IPS DF 6.9 (cell line): ENCODE data around the gene C3orf22.

Experiments
- DNase-seq: peaks from one replicate; pipeline ENCODE4 v3.0.0-alpha.2; 2013; ENCODE audit warnings: low read depth, low spot score
- H3K27ac ChIP-seq: one replicate; pipeline ENCODE4 v1.5.1; 2013; ENCODE audit warnings: low read length, control low read depth
- H3K27me3 ChIP-seq: 2 replicates; pipeline ENCODE4 v1.6.1; 2013; ENCODE audit warnings: mild to moderate bottlenecking, low read length; ENCODE audit not compliant: control insufficient read depth, insufficient read depth
- H3K36me3 ChIP-seq: 2 replicates; pipeline ENCODE4 v1.6.1; 2013; ENCODE audit warnings: low read length; ENCODE audit not compliant: control insufficient read depth, insufficient read depth
- H3K4me1 ChIP-seq: 2 replicates; pipeline ENCODE4 v1.6.1; 2013; ENCODE audit warnings: low read length; ENCODE audit not compliant: control insufficient read depth, insufficient read depth
- H3K4me3 ChIP-seq: 2 replicates; pipeline ENCODE4 v1.5.1; 2013; ENCODE audit warnings: mild to moderate bottlenecking, low read length
- H3K9me3 ChIP-seq: 2 replicates; pipeline ENCODE4 v1.6.1; 2013; ENCODE audit warnings: low read length, inconsistent platforms; ENCODE audit not compliant: control insufficient read depth, insufficient read depth
- WGBS: extraction: QIAGEN DNeasy Blood & Tissue Kit; methylation state at CpG from one replicate; pipeline ENCODE4 v1.1.7; 2013; ENCODE audit warnings: mixed read lengths, missing lambda C conversion rate; ENCODE audit not compliant: insufficient read length, insufficient coverage; 5-methylcytosine and 5-hydroxymethylcytosine counted together

The C3orf22 gene

DNA sequence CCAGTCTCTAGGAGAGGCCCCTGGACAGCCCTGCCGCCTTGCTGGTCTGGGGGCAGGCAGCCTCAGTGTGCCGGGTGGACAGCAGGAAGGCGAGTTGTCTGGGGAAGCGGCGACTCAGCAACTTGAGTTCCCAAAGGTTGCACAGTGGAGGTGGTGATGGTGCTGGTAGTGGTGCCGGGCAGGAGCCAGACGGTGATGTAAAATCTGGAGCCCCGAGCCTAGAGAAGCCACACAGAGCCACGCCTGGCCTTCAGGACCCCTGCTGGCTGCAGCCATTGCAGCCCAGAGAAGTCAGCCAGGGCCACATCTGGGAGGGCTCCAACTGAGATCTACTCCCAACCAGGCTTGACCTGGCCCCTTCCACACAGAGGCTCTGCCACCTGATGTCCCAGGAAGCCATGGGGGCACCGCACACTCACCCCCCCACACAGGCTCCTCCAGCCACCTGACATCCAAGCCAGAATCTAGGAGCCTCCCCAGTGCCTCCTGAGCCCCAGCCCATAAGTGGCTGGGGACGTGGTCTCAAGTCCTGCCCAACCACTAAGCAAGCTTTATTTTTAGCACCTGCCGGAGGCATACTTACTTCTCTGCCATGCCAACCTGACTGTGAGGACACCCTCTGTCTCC, 8.8 kb downstream of the C3orf22 start:
- no peak for DNase-seq
- no peak overlapping the region for H3K4me3 ChIP-seq
- no peak overlapping the region for H3K27ac ChIP-seq
- H3K27me3 ChIP-seq = no peaks in the 10 kb centered on the region
- peaks cover 7% of the 10 kb centered on the region for H3K4me1 ChIP-seq
- WGBS = no CpG with 5 or more reads among the region's 12 CpGs
- H3K9me3 ChIP-seq = no peaks in the 10 kb centered on the region
- no peaks in the 10 kb centered on the region for H3K36me3 ChIP-seq

DNA sequence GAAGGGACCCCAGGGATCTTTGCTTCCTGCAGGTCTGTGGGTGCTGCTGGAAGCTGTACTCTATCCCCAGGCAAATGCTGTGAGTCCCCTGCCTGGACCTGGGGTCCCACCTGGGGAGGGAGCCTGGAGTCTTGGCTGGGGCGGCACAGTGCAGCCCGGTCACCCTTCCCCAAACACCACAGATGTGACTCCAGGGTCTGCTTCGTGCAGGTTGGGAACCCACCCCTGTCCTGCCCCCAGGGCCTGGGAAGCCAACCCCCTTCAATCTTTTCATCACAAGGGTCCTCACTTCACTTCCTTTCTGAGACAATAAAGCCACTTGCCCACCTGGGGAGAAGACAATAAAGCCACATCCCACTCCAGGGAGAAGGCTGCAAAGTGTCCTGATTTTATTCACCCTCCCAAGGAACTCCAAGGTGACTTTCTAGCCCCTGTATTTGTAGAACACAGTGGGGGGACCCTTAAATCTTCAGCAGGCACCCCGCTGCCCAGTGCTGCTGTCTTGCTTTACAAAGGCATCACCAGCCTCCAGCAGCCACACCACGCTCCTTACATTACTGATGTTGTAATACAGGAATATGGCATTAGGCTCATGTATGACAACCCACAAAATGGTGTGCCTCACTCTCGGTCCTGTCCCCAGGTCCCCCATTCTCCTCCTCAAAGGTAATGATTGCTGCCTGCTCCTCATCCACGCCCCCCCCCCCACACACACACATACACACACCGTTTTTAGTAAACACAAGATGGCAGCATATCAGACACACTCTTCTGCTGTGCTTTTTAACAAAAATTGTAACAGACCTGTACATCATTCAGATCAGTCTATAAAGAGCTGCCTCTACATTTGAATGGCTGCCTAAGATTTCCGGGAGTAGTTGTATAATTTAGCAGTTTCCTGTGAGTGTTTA, 9.9 kb downstream of the C3orf22 start:
- H3K27me3 ChIP-seq = no peaks in the 10 kb centered on the region
- no peak overlapping the region for H3K4me3 ChIP-seq
- WGBS = no CpG with 5 or more reads among the region's 9 CpGs
- H3K27ac ChIP-seq = no peak overlapping the region
- no peaks in the 10 kb centered on the region for H3K9me3 ChIP-seq
- H3K4me1 ChIP-seq = peaks cover 7% of the 10 kb centered on the region
- no peak for DNase-seq
- H3K36me3 ChIP-seq = no peaks in the 10 kb centered on the region

DNA sequence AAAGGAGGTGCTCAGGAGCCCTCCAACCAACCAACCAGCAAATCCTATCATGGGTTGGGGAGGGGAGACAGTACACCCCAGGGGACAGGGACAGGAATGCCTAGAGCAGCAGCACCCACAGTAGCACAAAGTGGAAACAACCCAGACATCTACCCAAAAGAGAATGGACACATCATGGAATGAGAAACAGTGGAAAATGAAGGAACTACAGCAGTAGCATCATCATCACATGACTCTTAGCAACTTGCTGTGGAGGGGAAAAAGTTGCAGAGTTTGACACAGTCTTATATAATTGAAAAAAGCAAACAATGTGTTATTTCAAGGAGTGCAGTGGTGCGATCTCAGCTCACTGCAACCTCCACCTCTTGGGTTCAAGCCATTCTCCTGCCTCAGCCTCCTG, 11.0 kb downstream of the C3orf22 start:
- no peak for DNase-seq
- Histone ChIP-seq H3K27me3 (no peaks in the 10 kb centered on the region), H3K36me3 (no peaks in the 10 kb centered on the region), H3K4me1 (peaks cover 7% of the 10 kb centered on the region), H3K27ac (no peak overlapping the region), H3K4me3 (no peak overlapping the region), H3K9me3 (no peaks in the 10 kb centered on the region)
- no CpG with 5 or more reads among the region's 1 CpG for WGBS

DNA sequence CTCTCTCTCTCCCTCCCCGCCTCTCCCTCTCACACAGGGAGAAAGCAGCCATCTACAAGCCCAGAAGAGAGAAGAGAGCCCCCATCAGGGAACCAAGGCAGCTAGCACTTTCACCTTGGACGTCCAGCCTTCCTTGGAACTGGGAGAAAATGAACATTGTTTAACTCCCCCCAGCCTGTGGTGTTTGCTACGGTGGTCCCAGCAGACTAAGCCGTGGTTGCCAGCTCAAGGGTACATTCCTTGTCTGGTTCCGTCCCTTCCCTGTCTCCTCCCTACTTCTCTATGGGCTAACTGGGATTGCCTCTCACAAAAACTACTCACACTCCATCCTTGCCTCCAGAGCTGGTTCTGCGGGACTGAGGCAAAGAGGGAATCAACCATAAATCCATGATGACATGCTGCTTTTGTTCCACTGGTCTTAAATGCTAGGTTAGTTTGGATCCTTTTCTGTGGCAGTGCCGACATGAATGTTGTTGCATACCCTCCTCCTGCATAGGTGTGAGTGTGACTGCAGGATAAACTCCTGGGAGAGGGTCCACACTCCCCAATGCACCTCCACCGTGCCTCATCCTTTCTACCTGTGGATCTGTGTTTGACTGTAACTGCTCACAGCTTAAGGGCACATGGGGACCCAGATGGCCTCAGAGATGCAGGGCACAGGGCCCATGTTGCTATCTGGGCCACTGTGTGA, 12.0 kb downstream of the C3orf22 start:
- no CpG with 5 or more reads among the region's 8 CpGs for WGBS
- H3K4me1 ChIP-seq = peaks cover 7% of the 10 kb centered on the region
- no peak overlapping the region for H3K4me3 ChIP-seq
- no peaks in the 10 kb centered on the region for H3K9me3 ChIP-seq
- H3K27me3 ChIP-seq = no peaks in the 10 kb centered on the region
- DNase-seq = no peak
- H3K27ac ChIP-seq = no peak overlapping the region
- H3K36me3 ChIP-seq = no peaks in the 10 kb centered on the region; the same call in 1 of the 2 replicates

DNA sequence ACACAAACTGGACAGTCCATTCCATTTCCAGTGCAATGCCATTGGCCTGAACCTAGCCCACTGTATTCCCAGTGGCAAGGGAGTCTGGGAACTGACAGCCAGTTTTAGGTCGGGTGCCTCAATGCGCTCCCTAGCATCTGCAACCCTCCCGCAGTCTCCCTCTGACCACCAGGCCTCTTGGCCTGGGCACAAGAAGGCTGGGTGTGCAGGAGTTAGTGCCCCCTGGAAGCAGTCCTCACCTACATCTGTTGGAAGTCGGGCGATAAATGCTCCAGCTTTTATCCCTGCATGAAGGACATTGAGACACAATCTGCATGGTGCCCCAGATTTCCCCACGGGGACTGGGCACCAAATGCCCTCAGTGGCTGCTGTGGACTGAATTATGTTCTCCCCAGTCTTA, 12.7 kb downstream of the C3orf22 start:
- peaks cover 7% of the 10 kb centered on the region for H3K4me1 ChIP-seq
- no peaks in the 10 kb centered on the region; the same call in 1 of the 2 replicates for H3K36me3 ChIP-seq
- H3K9me3 ChIP-seq = no peaks in the 10 kb centered on the region
- H3K27ac ChIP-seq = no peak overlapping the region
- WGBS = no CpG with 5 or more reads among the region's 6 CpGs
- no peak overlapping the region for H3K4me3 ChIP-seq
- H3K27me3 ChIP-seq = no peaks in the 10 kb centered on the region
- DNase-seq = no peak

DNA sequence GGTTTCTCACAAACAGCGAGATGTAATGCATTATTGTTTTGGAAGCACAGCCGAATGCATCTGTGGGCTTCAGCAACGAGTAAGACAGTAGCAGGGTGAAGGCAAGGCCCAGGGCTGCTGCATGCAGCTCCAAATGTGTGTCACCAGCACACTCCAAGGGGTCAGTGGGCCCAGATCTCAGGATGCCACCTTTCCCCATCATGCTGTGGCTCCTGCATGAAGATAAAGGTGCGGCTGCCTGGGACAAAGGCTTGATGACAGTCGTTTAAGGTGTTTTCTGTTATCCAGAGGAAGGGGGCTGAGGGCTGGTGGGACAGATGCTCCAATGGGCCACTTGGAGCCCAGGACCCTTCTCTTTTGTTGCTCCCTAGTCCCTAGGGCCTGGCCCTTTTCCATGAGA, 13.2 kb downstream of the C3orf22 start:
- Histone ChIP-seq H3K9me3 (no peaks in the 10 kb centered on the region), H3K4me1 (peaks cover 7% of the 10 kb centered on the region), H3K27ac (no peak overlapping the region), H3K36me3 (no peaks in the 10 kb centered on the region; the same call in 1 of the 2 replicates), H3K4me3 (no peak overlapping the region), H3K27me3 (no peaks in the 10 kb centered on the region)
- no CpG with 5 or more reads among the region's 5 CpGs for whole genome bisulfite sequencing
- no peak for DNase-seq

DNA sequence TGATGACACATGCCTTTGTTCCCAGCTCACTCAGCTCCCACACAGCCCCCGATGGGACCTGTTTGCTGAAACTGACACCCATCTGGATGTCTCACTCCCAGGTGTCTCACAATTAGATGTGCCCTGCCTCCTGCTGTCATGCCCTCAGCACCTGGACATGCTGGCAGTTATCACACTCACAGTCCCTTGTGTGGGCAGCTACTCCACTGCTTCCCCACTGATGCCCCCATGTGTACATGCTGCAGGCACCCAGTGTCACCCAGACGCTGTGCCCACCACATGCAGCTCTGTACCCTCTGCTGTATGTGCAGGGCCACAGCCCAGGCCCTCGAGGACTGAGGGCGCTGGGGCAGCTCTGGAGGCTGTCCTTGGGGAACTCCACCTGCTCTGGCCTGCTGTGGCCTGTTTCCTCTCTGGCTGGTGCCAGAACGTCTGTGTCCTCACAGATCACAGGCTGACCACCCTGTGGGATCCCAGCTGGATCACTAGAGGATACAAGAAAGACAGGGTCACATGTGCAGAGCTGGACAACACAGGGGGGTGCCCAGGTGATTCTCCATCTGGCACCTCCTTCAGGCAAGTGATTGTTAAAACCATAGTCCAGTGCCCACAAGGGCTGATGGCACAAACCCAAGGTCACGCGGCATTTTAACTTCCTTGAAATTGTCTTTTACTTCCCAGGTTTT, 14.0 kb downstream of the C3orf22 start:
- no CpG with 5 or more reads among the region's 7 CpGs for WGBS
- DNase-seq = no peak
- Histone ChIP-seq H3K4me3 (no peak overlapping the region), H3K27me3 (no peaks in the 10 kb centered on the region), H3K27ac (no peak overlapping the region), H3K9me3 (no peaks in the 10 kb centered on the region), H3K36me3 (no peaks in the 10 kb centered on the region; the same call in 1 of the 2 replicates), H3K4me1 (peaks cover 5% of the 10 kb centered on the region)

DNA sequence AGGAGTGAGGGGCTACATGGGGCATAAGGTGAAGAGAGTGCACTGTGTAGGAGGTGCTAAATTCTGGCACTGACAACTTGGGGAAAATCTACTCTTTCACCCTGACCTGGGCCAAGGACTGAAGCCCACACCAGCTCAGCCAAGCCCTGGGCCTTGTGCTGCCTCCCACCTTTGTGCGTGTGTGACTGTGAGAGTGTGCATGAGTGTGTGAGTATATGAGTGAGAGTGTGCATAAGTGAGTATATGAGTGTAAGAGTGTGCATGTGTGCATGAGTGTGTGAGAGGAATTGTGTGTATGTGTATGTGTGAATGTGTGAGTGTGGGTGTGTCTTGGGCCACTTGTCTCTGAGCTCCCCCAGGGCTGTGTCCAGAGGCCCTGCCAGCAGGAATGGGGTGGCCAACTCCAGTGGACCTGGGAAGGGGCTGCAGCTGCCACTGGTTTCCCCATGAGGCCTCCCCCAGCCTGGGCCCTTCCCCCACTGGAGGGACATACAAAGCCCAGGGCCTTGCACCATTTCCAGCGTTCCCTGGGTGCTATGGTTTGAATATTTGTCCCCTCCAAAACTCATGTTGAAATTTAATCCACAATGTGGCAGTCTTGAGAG, 15.2 kb downstream of the C3orf22 start:
- WGBS = no CpG with 5 or more reads among the region's 2 CpGs
- Histone ChIP-seq H3K36me3 (no peaks in the 10 kb centered on the region; the same call in 1 of the 2 replicates), H3K27me3 (no peaks in the 10 kb centered on the region), H3K9me3 (no peaks in the 10 kb centered on the region), H3K4me1 (peaks cover 4% of the 10 kb centered on the region), H3K4me3 (no peak overlapping the region), H3K27ac (no peak overlapping the region)
- no peak for DNase-seq

DNA sequence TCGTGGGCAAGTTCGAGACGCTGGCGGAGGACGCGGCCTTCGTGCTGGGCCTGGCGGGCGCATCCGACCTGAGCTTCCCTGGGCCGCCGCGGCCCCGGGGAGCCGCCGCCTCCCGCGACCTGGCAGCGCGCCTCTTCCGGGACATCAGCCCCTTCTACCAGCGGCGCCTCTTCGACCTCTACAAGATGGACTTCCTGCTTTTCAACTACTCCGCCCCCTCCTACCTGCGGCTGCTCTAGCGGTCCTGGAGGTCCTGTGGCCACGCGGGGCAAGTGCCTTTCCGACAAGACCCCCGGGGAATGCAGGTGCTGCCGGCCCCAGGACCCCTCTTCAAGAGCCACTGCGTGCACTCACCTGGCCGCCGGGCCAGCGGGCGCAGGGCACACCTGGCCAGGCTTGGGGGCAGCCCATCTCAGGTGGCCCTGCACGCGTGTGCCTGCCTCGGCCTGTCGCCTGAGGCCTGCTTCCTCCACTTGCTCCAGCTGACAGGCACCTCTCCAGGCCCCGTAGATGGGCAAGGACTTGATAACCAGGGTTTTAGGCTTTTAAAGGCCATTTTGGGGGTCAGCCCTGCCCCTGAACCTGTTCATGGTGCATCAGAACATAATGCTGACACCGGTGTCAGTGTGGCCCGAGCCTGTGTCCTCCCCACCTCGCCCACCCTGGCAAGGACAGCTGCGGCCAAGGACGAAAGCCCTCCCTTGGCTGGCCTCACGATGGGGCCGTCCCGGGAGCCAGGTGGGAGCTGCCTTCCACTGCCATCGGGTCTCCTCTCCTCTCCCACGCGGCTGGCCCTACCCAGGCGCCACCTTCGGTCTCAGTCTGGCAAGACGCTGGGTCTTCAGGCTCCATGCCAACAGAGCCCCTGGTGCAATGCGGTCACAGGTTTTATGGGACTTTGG, 16.1 kb downstream of the C3orf22 start:
- H3K27me3 ChIP-seq = no peaks in the 10 kb centered on the region
- no peak overlapping the region for H3K4me3 ChIP-seq
- WGBS = no CpG with 5 or more reads among the region's 57 CpGs
- H3K4me1 ChIP-seq = 0 out of 2 replicates have a peak, but pooled peaks cover under 1% of the 10 kb centered on the region
- H3K27ac ChIP-seq = no peak overlapping the region
- no peaks in the 10 kb centered on the region for H3K9me3 ChIP-seq
- H3K36me3 ChIP-seq = no peaks in the 10 kb centered on the region; the same call in 1 of the 2 replicates
- no peak for DNase-seq
